ENCODE results near the gene TTLL7. TPM values are rescaled to one million over a fixed set of nuclear protein-coding genes. Genes with fewer than 3 reads are reported as not detected.
A peak's percentile ranks its signal among the peaks of the same experiment; 100 is the strongest.

The TTLL7 gene
- total and polyA plus RNA-seq, 5 experiments from 2014 or later, result 0.89 TPM; not detected in 4

DNA sequence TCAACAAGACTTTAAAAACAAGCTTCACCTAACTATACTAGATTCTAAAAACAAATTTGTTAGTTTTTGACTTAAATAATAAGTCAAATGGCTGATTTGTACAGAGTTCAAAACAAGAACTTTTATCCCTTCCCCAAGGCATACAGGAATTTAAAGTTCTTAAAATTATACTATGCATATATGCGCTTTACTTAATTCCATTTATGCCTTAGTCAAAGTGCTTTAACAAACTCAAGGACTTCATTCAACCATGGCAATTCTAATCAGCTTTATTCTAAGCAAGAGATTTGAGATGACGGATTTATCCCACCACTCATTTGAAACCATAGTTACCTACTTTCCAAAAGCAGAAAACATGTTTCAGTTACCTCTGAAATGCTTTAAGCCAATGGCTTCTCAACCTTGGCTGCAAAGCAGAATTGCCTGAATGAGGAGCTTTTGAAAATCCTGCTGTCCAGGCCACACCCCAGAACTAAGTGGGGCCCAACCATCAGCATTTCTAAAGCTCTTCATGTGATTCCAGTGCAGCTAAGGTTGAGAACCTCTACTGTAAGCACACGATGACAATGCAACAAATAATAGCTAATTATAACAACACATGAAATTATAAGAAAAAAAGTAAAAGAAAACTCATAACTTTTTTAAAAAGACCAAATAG, 44.6 kb downstream of the TTLL7 start:
- no peak for ATAC-seq
- no peaks in the 10 kb centered on the region for H3K9me3 Mint-ChIP-seq
- no peak overlapping the region for H3K27ac Mint-ChIP-seq
- no peak for DNase-seq
- H3K27me3 Mint-ChIP-seq, result peaks cover 0 to 14% (median 9%) of the 10 kb centered on the region in 5 donors
- H3K4me1 Mint-ChIP-seq, result no peaks in the 10 kb centered on the region
- H3K36me3 Mint-ChIP-seq, result no peaks in the 10 kb centered on the region
- H3K4me3 Mint-ChIP-seq, result no peak overlapping the region
- POLR2A ChIA-PET, result no interaction called here

DNA sequence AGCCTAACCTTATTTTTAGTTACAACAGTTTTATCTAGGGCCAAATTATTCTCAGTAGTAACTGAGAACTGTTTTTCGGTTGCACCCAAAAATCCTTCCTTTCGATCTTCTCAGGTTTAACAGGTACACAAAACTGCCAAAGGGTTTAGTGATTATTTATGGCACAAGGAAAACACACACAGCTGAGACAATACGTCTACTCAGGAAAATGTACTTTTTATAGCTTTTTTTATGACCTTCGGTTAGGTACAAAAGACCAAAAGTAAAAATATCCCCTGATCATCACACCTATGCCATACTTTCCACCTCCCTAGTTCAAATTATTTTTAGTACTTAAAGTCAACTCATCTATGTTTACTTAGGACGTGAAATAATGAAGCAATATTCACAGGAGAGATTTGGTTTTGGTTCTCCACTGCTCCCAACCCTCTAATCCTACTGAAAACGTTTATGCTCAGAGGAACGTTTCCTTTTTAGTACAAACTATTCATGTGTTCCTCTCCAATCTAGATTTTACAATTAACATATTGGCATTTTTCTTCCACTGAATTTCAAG, 48.7 kb downstream of the TTLL7 start:
- POLR2A ChIA-PET, result no interaction called here
- no peak overlapping the region for H3K27ac Mint-ChIP-seq
- H3K36me3 Mint-ChIP-seq, result no peaks in the 10 kb centered on the region
- no peaks in the 10 kb centered on the region for H3K4me1 Mint-ChIP-seq
- DNase-seq (no peak), ATAC-seq (no peak)
- H3K9me3 Mint-ChIP-seq, result no peaks in the 10 kb centered on the region
- peaks cover 4 to 15% (median 9%) of the 10 kb centered on the region in 5 donors for H3K27me3 Mint-ChIP-seq
- no peak overlapping the region for H3K4me3 Mint-ChIP-seq

DNA sequence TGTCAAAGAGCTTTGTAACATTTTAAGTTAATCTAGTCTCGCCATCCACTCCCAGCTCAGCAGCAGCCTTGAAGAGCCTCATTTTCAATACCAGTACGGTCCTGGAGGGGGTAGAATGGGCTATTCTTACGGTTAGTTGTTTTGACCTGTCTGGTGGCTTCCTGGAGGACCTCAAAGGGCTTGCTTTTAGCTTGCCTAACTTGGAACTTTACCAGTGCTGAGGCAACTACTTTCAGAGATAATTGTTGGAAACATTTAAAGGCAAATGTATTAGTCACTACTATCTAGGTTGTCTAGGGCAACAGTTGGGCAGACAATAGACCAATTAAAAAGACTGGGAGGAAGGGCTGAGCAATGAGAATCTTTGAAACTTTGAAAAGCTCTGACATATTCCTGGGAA, 56.0 kb downstream of the TTLL7 start:
- ATAC-seq, result no peak
- POLR2A ChIA-PET, result no interaction called here
- Mint-ChIP-seq H3K27ac (no peak overlapping the region), H3K4me3 (no peak overlapping the region), H3K9me3 (peaks cover 9 to 26% (median 13%) of the 10 kb centered on the region in 9 donors), H3K27me3 (peaks cover 0 to 14% (median 7%) of the 10 kb centered on the region in 5 donors), H3K36me3 (peaks cover 0 to 13% (median 8%) of the 10 kb centered on the region in 3 donors), H3K4me1 (no peaks in the 10 kb centered on the region)
- DNase-seq, result no peak

DNA sequence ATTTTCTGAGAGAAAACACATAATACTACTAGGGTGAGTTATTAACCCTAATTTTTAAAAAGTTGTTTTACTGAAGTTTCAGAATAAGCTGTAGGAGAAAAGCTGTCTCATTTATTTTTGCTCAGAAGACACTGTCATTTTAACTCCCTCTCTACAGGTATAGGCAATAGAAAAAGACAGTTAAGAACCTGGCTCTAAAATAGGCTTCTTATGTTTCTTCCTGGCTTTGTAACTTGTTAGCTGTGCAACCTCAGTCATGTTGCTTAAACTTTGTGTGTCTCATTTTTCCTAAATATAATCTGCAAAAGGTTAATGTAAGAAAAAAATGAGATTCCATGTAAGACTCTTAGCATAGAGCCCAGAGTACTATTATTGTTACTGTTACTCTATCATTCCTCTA, 64.4 kb downstream of the TTLL7 start:
- no peak overlapping the region for H3K27ac Mint-ChIP-seq
- H3K36me3 Mint-ChIP-seq, result no peaks in the 10 kb centered on the region
- DNase-seq, result no peak
- H3K4me3 Mint-ChIP-seq, result no peak overlapping the region
- no peaks in the 10 kb centered on the region for H3K9me3 Mint-ChIP-seq
- no peaks in the 10 kb centered on the region for H3K4me1 Mint-ChIP-seq
- no peak for ATAC-seq
- POLR2A ChIA-PET, result no interaction called here
- H3K27me3 Mint-ChIP-seq, result peaks cover 3 to 9% (median 7%) of the 10 kb centered on the region in 5 donors

DNA sequence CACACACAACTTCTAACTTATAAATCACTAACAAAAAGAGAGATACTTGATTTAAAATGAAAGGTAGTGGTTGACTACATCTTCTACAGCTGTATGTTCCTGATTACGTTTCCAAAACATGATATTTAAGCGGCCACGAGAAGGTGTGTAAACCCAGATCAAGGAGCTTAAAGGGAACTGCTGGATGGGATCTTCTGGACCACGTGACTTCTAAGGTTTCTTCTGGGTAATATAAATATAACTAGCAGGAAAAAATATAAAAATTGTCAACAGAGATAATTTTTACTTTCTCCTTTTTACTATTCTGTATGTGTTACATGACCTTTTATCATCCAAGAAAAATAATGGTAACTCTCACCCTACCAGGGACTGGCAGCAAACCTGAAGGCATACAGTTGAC, 66.2 kb downstream of the TTLL7 start:
- no peaks in the 10 kb centered on the region for H3K9me3 Mint-ChIP-seq
- H3K27ac Mint-ChIP-seq, result no peak overlapping the region
- H3K27me3 Mint-ChIP-seq, result peaks cover 3 to 9% (median 7%) of the 10 kb centered on the region in 5 donors
- POLR2A ChIA-PET, result no interaction called here
- no peaks in the 10 kb centered on the region for H3K4me1 Mint-ChIP-seq
- H3K36me3 Mint-ChIP-seq, result no peaks in the 10 kb centered on the region
- ATAC-seq (no peak), DNase-seq (no peak)
- H3K4me3 Mint-ChIP-seq, result no peak overlapping the region

DNA sequence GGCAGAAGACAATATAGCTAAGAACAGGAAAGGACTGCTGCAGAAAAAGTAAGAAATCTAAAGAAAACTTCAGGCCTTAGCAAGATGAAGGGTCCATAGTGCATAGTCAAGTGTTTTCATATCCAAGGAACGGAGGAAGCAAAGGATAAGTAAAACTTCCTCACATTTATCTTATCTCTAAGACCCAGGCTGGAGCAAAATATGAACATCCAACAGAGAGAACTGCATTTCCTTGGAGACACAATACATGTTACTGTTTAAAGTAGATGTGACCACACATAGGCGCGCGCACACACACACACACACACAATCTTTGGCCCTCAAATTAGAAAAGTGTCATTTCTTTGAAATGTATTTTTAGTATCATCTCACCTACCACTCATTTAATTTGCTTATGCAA, 66.7 kb downstream of the TTLL7 start:
- Mint-ChIP-seq H3K27me3 (peaks cover 3 to 9% (median 7%) of the 10 kb centered on the region in 5 donors), H3K27ac (no peak overlapping the region), H3K4me1 (no peaks in the 10 kb centered on the region), H3K36me3 (no peaks in the 10 kb centered on the region), H3K4me3 (no peak overlapping the region), H3K9me3 (no peaks in the 10 kb centered on the region)
- DNase-seq (no peak), ATAC-seq (no peak)
- POLR2A ChIA-PET, result no interaction called here

DNA sequence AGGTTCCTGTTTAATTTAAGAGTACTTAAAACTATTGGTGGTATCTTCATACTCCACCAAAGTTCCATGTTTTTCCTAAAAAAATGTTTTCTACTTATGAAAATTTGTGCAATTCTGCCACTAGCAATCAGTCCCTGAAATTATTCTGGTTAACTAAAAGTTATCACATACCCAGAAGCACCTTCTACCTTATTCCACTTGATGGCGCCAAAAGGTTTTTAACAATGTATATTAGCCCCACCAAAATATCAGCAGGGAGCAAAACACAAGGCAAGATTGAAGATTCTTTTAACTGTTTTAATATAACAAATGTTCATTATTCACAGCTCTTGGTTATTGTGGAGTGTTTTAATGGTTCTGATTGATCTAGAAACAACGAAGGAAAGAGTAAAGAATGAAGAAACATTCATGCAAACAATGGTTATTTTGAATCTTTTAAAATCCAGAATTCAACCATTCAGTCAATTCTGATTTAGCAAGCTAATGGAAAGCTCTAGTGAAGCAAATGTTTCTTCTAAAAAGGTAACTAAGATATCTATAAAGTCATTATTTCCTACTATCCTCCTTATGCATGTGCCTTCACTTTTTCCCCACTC, 67.2 kb downstream of the TTLL7 start:
- peaks cover 3 to 11% (median 7%) of the 10 kb centered on the region in 5 donors for H3K27me3 Mint-ChIP-seq
- no peaks in the 10 kb centered on the region for H3K9me3 Mint-ChIP-seq
- no peak overlapping the region for H3K4me3 Mint-ChIP-seq
- H3K4me1 Mint-ChIP-seq, result no peaks in the 10 kb centered on the region
- DNase-seq (peak in 6 of 10 donors; percentile 2 to 65 (median 45)), ATAC-seq (peak; percentile 80)
- no peak overlapping the region for H3K27ac Mint-ChIP-seq
- no peaks in the 10 kb centered on the region for H3K36me3 Mint-ChIP-seq
- POLR2A ChIA-PET, result no interaction called here

DNA sequence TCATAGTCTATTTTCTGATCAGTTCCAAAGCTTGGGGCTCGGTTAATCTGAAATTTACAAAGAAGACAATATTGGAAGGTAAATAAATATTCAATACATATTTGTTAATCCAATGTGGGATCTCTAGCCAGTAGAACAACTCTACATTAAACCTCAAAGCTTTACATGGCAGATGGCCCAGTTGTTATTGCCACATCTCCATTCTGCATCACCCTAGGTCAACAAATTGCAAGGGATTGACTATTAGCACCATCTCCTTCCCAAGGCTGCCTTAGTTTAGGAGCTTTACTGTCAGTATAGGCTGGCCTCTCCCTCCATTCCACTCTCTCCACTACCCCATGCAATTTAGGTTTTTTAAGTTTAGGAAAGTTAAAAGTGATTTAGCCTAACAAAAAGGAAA, 69.7 kb downstream of the TTLL7 start:
- DNase-seq (no peak), ATAC-seq (no peak)
- no peak overlapping the region for H3K27ac Mint-ChIP-seq
- H3K27me3 Mint-ChIP-seq, result peaks cover 5 to 17% (median 10%) of the 10 kb centered on the region in 5 donors
- no peaks in the 10 kb centered on the region for H3K9me3 Mint-ChIP-seq
- H3K36me3 Mint-ChIP-seq, result no peaks in the 10 kb centered on the region
- no peak overlapping the region for H3K4me3 Mint-ChIP-seq
- H3K4me1 Mint-ChIP-seq, result no peaks in the 10 kb centered on the region
- POLR2A ChIA-PET, result no interaction called here

DNA sequence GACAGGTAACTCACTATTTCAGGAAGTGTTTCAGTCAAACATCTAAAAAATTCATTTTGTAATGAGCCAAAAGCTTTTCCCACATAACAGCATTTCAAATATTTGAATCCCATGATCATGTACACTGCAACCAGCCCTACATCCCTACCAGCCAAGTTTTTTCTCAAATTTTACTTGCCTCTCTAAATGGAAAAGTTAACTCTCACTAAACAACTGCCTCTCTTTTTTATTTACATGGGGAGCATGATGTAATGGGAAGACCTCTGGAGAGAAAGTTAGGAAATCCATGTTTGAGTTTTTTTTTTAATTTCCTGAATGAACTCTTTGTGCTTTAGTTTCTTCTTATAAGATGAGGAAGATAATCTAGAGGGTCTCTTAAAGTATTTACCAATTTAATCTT, 70.5 kb downstream of the TTLL7 start:
- Mint-ChIP-seq H3K9me3 (no peaks in the 10 kb centered on the region), H3K27me3 (peaks cover 5 to 18% (median 10%) of the 10 kb centered on the region in 5 donors), H3K36me3 (no peaks in the 10 kb centered on the region), H3K27ac (no peak overlapping the region), H3K4me3 (no peak overlapping the region), H3K4me1 (no peaks in the 10 kb centered on the region)
- POLR2A ChIA-PET, result no interaction called here
- ATAC-seq (no peak), DNase-seq (no peak)

DNA sequence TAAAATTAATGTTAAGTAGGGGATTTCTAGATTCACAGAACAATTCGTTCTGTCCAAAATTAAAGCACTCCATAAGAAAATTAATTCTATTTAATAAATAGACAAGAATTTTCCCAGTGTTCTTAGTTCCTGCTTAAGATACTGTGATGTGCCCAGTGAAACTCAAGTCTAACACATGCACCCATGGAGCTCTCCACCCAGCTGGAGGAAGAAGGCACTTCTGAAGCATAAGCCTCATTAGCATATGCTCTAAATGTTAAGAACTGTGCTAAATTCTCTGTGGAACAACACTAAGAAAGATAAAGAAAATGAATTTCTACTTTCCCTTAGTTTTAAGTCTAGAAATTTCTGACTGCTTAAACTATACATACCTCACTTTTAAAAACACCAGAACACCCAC, 71.2 kb downstream of the TTLL7 start:
- Mint-ChIP-seq H3K36me3 (no peaks in the 10 kb centered on the region), H3K4me3 (no peak overlapping the region), H3K27me3 (peaks cover 6 to 18% (median 10%) of the 10 kb centered on the region in 5 donors), H3K9me3 (no peaks in the 10 kb centered on the region), H3K27ac (no peak overlapping the region), H3K4me1 (no peaks in the 10 kb centered on the region)
- ATAC-seq (no peak), DNase-seq (no peak)
- POLR2A ChIA-PET, result no interaction called here

DNA sequence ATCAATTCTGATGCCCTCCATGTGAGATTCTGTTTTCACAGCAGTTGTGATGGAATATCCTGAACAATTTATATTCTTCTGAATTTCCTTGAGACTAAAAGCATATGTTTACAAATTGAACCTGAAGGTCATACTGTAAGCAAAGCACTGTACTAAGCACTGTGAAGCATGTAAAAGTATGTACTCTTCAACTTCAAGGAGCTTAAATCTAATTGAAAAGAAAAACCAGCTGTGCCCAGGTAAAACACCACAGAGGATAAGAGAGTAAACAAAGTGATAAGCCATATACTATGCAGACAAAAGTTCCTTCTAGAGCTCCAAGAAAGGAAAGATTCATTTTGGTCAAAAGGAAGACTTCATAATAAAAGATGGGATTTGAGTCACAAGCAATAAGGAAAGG, 71.9 kb downstream of the TTLL7 start:
- no peak for DNase-seq
- Mint-ChIP-seq H3K27ac (no peak overlapping the region), H3K4me1 (no peaks in the 10 kb centered on the region)

DNA sequence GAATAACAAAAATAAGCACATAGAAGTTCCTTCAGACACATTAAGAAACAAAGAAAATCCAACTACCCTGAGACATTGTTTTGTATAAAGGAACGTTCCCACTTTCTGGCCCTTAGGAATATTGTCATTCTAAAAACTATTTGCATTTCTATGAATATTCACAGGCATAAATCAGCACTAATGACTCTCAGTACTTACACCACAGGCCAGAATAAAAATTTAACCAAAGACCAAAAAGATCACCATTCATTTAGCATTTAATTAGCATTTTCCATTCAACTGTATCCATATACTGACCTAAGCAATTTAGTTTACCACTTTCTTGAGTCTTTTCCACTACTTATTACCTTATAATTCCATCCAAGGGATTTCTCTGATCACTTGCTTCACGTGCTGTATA, 75.4 kb downstream of the TTLL7 start:
- POLR2A ChIA-PET, result interaction anchor here (1.3 kb wide), 1 partner anchor 10 kb away, joined by 3 read pairs; no protein-coding TSS in a partner anchor
- H3K4me1 Mint-ChIP-seq, result no peaks in the 10 kb centered on the region
- DNase-seq (no peak), ATAC-seq (no peak)
- no peak overlapping the region for H3K4me3 Mint-ChIP-seq
- H3K36me3 Mint-ChIP-seq, result no peaks in the 10 kb centered on the region
- H3K27me3 Mint-ChIP-seq, result peaks cover 0 to 16% (median 6%) of the 10 kb centered on the region in 5 donors
- no peaks in the 10 kb centered on the region for H3K9me3 Mint-ChIP-seq
- H3K27ac Mint-ChIP-seq, result no peak overlapping the region

More for the DNA sequence above, 71.9 kb downstream of the TTLL7 start:
- peaks cover 7 to 18% (median 10%) of the 10 kb centered on the region in 5 donors for H3K27me3 Mint-ChIP-seq
- no peak overlapping the region for H3K4me3 Mint-ChIP-seq
- no peaks in the 10 kb centered on the region for H3K36me3 Mint-ChIP-seq
- H3K9me3 Mint-ChIP-seq, result no peaks in the 10 kb centered on the region
- POLR2A ChIA-PET, result no interaction called here
- ATAC-seq, result no peak

DNA sequence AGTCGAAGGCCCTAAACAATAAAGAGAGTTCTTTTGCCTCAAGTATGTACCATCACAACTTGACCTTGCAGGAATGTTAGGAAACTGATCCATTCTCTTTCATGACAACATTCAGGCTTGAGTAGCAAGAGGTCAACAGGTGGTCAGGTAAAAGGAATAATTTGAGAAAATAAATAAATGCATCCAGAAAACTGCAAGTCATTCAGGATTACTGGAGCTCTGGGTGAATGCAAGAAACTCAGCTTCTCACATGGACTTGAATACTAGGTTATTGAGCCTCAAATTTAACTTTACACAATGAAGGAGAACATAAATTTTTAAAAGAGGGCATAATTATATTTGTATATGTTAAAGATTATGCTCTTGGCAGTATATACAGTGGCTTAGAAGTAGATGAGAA, 76.5 kb downstream of the TTLL7 start:
- DNase-seq (no peak), ATAC-seq (no peak)
- no peak overlapping the region for H3K27ac Mint-ChIP-seq
- H3K36me3 Mint-ChIP-seq, result no peaks in the 10 kb centered on the region
- H3K4me3 Mint-ChIP-seq, result no peak overlapping the region
- no peaks in the 10 kb centered on the region for H3K4me1 Mint-ChIP-seq
- no peaks in the 10 kb centered on the region for H3K9me3 Mint-ChIP-seq
- peaks cover 0 to 16% (median 6%) of the 10 kb centered on the region in 5 donors for H3K27me3 Mint-ChIP-seq
- POLR2A ChIA-PET, result no interaction called here
